Adrenal gland (tissue), 5 donors: ENCODE data around the gene KRT1.

ENCODE experiments used
- POLR2A ChIP-seq, 2 donors: fragments of 450-650 bp; IDR thresholded peaks; one replicate each; pipeline ENCODE4 v1.6.1; 2017; ENCODE audit warnings: antibody characterized with exemption in 2 of 2, mild to moderate bottlenecking in 2 of 2, moderate library complexity in 1 of 2
- TF ChIP-seq, protein P1 (sequence below), 6 experiments: fragments of 450-650 bp in 4 of 6; fragments of 200-600 bp in 2 of 6; sonication (generic) in 1 of 6; IDR thresholded peaks; 1 replicate in 5 of 6; 2 replicates in 1 of 6; pipeline versions ENCODE4 v1.5.1 to v1.8.0; 2016 to 2021; ENCODE audit warnings: antibody characterized with exemption in 6 of 6, mild to moderate bottlenecking in 2 of 6, moderate library complexity in 1 of 6
- donor health status: DM: no; HTN: no; CAD: no.

DNA sequence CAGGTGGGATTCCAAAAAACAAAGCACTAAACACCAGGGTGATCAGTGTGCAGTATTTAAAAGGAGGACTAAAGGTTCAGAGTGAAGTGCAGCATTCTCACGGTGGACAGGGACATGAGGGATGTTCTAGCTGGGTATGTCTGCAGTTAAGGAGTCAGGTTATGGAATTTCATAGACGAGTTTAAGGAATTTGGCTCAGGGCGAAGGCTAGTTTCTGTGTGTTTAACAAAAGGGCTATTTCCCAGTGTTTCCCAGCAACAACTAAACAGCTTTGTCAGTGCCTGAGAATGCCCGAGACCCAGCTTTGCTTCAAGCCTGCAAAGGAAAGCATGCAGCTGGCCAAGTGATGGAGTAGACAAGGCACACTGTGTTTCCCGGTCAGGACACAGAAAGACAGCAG is 7.0 kb downstream of the KRT1 start:
- TF ChIP-seq, protein P1, sequence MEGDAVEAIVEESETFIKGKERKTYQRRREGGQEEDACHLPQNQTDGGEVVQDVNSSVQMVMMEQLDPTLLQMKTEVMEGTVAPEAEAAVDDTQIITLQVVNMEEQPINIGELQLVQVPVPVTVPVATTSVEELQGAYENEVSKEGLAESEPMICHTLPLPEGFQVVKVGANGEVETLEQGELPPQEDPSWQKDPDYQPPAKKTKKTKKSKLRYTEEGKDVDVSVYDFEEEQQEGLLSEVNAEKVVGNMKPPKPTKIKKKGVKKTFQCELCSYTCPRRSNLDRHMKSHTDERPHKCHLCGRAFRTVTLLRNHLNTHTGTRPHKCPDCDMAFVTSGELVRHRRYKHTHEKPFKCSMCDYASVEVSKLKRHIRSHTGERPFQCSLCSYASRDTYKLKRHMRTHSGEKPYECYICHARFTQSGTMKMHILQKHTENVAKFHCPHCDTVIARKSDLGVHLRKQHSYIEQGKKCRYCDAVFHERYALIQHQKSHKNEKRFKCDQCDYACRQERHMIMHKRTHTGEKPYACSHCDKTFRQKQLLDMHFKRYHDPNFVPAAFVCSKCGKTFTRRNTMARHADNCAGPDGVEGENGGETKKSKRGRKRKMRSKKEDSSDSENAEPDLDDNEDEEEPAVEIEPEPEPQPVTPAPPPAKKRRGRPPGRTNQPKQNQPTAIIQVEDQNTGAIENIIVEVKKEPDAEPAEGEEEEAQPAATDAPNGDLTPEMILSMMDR (IDR thresholded peaks at IDR 0.05), result no peak
- no peak for TF ChIP-seq POLR2A (IDR thresholded peaks at IDR 0.05)
